ENCODE results near the gene ZPBP2.
"Not testable (repeated sequence)": the region's sequence is repeated elsewhere in the genome, so short reads cannot be mapped to it uniquely, and the experiment has no call there.

DNA sequence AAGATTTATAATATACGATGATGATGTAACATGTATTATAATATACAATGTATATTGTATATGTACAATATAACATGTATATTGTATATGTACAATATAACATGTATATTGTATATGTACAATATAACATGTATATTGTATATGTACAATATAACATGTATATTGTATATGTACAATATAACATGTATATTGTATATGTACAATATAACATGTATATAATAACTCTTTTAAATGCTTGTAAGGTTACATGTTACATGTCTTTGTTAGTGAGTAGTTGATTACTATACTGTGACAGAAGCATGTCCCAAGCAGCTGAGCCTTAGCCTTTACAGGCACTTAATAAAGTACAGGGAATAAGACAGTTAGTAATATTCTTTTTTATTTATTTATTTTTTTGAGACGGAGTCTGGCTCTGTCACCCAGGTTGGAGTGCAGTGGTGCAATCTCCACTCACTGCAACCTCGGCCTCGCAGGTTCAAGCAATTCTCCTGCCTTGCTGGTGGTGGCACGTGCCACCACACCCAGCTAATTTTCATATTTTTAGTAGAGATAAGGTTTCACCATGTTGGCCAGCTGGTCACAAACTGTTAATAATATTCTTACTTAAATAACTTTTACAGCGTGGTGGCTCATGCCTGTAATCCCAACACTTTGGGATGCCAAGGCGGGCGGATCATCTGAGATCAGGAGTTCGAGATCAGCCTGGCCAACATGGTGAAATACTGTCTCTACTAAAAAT, 11.9 kb upstream of the ZPBP2 start:
- TF ChIP-seq, protein P1, sequence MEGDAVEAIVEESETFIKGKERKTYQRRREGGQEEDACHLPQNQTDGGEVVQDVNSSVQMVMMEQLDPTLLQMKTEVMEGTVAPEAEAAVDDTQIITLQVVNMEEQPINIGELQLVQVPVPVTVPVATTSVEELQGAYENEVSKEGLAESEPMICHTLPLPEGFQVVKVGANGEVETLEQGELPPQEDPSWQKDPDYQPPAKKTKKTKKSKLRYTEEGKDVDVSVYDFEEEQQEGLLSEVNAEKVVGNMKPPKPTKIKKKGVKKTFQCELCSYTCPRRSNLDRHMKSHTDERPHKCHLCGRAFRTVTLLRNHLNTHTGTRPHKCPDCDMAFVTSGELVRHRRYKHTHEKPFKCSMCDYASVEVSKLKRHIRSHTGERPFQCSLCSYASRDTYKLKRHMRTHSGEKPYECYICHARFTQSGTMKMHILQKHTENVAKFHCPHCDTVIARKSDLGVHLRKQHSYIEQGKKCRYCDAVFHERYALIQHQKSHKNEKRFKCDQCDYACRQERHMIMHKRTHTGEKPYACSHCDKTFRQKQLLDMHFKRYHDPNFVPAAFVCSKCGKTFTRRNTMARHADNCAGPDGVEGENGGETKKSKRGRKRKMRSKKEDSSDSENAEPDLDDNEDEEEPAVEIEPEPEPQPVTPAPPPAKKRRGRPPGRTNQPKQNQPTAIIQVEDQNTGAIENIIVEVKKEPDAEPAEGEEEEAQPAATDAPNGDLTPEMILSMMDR (IDR thresholded peaks at IDR 0.05), result not testable (repeated sequence)
- not testable (repeated sequence) for TF ChIP-seq POLR2A (IDR thresholded peaks at IDR 0.05)
